GM18517 (cell line): ENCODE data around the gene GRIN2D.
"Not testable (repeated sequence)": the region's sequence is repeated elsewhere in the genome, so short reads cannot be mapped to it uniquely, and the experiment has no call there.

Source experiments
- ATAC-seq: cut with Tn5 transposase; IDR thresholded peaks from one replicate; pipeline ENCODE4 v1.9.1; 2021; ENCODE audit warnings: mild to moderate bottlenecking, moderate library complexity; ENCODE audit not compliant: unreplicated experiment

Gene GRIN2D

GRCh38 chr19:48371367-48371766 is 22.1 kb upstream of the GRIN2D start:
- ATAC-seq, result no peak

- not testable (repeated sequence) for ATAC-seq
These were observed 21.7 kb upstream of the GRIN2D start for GRCh38 chr19:48371771-48372170.

DNA sequence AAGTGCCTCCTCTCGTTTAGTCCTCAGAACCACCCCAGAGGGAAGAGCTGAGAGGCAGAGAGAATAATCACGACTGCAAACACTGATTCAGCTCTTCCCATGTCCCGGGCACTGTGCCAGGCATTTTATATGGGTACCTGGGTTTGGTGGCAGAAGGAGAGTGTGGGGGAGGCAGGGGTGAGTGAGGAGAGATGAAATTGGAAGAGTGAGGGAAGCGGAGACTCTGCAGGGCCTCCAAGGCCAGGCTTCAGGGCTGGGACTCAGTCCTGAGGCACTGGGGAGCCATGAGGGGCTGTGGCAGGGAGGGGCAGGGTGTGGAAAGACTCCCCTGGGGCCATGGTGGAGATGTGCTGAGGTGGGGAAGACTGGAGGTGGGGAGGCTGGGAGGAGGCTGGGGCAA is 20.6 kb upstream of the GRIN2D start:
- no peak for ATAC-seq

- no peak for ATAC-seq
These were observed 19.9 kb upstream of the GRIN2D start for GRCh38 chr19:48373567-48373966.

GRCh38 chr19:48378194-48378570 is 15.3 kb upstream of the GRIN2D start:
- ATAC-seq, result no peak

DNA sequence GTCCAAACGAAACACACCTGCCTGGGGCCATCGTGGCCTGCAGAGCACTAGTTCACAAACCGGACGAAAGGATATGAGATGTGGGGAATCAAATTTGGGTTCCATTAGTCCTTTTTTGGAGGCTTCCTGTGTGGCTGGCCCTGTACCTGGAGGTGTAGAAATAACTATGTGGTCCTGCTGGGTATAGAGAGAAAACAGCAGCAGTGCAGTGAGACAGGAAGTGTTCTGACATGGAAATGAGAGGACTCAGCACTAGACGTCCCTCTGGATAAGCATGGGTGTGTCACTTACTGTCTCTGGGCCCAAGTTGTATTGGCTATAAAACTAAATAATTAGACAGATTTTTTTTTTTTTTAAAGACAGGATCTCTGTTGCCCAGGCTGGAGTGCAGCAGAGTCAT is 14.4 kb upstream of the GRIN2D start:
- no peak for ATAC-seq

DNA sequence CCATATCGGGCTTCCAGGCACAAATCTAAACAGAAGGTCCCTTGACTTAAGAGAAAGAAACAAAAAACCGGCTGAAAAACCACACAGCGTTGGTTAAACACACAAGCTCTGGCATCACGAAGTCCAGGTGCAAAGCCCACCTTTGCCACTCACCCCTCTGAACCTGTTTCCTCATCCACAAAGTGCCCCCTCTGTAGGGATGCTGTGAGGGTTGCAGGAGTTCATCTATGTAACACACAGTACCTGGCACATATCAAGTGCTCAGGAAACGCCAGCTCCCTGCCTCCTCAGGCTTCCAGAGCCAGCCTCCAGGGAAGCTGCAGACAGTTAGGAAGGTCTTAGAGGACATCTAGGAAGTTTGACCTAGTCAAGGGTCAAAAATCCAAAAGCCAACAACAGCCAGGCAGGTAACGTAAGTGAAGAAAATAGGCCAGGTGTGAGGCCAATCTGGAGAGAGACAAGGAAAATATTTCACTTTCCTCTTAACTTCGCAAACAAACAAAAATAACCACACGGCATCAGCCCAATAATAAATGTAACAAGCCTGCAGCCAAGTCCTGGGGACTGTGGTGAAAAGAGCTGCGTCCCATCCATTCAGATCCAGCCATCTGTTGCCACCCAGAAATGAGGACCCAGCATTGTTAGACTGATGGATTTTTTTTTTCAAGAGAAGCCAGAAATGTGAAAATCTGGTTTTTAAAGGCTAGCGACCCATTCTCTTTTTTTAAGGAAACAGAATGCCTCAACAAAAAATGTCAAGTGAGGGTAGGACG is 12.1 kb upstream of the GRIN2D start:
- ATAC-seq, result no peak

- no peak for ATAC-seq
These were observed 11.2 kb upstream of the GRIN2D start for GRCh38 chr19:48382286-48382685.

DNA sequence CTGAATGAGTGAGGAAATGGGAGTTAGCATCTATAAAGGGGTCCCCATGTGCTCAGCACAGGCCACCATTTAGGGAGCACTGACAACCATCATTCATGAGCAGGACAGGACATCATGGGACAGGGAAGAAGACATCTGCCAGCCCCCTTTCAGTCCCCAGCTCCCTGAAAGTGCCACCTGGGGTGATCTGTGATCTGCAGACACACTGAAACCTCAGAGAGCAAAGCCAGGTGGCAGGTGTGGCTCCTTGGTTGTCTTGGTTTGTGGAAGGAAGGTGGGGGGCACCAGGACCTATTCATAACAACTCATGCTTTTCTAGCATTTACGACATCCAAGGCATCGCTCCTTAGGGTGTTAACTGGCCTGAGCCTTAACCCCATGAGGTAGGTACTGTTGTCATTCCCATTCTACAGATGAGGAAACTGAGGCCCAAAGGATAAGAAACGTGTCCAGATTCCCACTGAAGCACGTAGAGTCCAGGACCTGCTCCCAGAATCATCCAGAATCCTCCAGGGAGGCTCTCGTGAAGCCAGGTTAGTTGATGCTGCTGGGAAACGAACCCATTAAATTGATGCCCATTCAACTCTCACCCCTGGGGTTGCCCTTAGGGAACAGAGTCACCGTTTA is 7.9 kb upstream of the GRIN2D start:
- ATAC-seq, result no peak

DNA sequence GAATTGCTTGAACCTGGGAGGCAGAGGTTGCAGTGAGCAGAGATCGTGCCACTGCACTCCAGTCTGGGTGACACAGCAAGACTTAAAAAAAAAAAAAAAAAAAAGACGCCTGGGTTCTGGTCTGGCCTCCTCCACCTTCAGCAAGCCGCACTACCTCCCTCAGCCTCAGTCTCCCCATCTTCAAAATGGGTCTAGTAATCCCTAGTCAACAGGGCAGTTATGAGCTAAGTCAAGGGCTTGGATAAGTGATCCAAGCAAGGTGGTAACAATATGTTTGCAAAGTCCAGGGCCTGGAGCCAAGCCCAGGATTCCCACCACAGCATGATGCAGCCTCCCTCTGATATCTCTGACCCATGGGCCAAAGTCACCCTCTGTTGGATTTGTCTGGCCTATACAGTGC is 6.5 kb upstream of the GRIN2D start:
- ATAC-seq, result no peak

DNA sequence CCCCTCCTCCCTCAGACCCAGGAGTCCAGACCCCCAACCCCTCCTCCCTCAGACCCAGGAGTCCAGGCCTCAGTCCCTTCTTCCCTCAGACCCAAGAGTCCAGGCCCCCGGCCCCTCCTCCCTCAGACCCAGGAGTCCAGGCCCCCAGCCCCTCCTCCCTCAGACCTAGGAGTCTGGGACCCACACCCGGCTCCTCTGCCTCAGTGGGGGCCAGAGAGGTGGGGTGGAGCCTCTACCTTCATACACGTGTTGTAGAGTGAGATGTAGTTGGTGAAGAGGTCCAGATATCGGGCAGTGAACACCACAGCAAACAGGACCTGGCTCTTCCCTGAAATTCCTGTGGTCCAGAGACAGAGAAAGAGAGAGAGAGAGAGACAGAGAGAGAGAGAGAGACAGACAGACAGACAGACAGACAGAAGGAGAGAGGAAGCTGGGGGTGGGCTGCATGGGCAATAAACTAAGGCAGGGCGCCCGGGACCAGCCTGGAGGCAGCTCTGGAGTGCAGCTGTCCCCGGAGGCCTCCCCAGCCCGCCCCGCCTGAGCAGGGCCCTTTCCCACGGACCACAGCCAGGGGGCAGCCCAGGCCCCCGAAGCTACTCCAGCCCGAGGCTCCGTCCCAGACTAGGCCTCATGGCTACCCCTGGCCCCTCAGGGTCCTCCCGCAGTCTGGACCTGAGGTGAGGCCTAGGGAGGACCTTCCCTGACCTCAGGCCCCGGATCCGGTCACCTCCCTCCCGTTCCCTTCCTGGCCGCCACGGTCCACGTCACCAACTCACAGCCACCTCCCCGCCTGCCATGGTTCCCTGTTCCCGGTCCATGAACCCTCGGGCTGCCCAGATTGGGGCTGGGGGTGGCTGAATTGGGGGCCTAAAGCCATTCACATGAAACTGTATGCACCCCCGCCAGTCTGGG is 3.0 kb upstream of the GRIN2D start:
- no peak for ATAC-seq

GRCh38 chr19:48391100-48392005 is 2.1 kb upstream of the GRIN2D start, which contains the start of gene KDELR1:
TSS of gene KDELR1 (minus strand) at chr19:48391551. CDS start at chr19:48391358, 193 bp downstream.
- peak; percentile 56 for ATAC-seq

GRCh38 chr19:48392006-48392344 is 1.5 kb upstream of the GRIN2D start:
- ATAC-seq, result not testable (repeated sequence)

DNA sequence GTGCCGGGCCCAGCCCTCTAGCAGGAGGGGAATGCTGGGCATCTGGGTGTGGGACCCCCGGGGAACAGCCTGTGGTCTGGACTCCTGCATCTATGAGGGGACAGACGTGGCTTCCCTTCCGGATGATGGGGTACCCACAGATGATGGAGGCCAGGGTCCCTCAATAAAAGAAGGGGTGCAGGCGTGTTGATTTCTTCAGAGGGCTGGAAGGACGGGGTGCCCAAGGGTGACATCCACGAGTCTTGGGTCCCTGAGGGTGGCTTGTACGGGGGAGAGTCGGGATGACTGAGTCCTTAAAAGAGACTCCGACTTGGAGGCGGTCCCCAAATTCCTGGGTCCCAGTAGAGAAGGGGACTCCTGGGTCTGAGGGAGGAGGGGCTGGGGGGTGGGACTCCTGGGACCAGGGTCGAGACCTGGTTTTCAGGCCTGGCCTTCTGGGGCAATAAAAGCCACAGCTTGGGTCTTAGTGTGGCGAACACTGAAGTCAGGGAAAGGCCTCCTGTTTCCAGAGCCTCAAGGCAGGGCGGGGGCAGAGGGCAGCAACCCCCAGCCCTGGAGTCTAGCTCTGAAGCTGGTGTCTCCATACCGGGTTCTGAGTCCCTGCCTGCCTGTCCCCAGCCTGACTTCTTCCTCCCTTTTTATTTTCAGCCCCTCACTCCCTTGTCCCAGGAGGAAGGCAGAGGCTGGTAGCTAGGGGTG is 459 bp upstream of the GRIN2D start:
- no peak for ATAC-seq

DNA sequence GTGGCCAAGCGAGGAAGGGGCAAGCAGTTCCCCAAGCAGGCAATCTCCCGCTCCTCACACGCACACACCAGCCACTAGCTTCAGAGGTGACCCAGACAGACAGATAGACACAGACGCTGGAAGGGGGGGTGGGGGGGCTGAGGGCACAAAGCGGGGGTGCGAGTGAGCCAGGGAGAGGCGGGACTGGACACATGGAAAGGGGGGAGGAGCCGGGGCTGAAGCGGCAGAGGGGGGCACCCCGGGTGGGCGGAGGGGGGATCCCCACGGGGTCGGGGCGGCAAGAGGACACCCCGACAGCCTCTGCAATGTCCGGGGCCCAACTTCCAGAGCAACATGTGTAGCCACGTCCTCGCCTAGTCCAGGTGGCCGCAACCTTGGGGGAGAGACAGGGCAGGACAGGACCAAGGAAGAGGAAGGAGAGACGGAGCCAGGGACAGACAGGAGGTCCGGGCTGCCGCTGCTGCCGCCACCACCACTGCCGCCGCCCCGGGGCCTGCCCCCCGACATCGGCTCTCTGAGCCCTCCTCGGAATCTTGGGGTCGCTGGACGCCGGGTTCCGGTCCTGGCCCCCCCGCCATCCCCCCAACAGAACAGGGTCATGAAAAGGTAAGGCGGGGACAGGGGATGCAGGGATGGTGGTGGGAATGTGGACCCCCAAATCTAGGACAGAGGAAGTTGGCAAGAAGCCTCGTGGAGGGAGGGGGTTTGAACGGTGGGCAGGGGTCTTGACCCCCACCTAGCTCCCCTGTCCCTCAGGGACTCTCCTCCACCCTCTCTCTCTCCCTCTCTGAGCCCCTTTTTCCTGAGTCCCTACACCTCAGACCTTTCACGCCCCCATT is 1.1 kb downstream of the GRIN2D start:
- no peak for ATAC-seq

DNA sequence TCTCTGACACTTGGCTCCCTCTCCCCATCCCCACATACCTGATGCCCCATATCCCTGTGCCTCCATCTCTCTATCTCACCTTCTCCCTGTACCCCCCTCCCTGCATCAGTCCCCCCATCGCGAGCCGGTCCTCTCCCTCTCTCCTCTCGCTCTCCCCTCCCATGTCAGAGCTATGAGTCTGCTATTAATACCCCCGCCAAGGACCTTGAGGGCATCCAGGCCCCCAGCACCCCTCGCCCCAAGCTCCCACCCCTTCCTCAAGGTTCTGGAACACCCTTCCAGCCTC is 1.6 kb downstream of the GRIN2D start:
- ATAC-seq, result no peak

- ATAC-seq, result no peak
These were observed 2.0 kb downstream of the GRIN2D start for GRCh38 chr19:48395499-48395898.

- ATAC-seq, result no peak
These were observed 2.8 kb downstream of the GRIN2D start for GRCh38 chr19:48396016-48396823.

DNA sequence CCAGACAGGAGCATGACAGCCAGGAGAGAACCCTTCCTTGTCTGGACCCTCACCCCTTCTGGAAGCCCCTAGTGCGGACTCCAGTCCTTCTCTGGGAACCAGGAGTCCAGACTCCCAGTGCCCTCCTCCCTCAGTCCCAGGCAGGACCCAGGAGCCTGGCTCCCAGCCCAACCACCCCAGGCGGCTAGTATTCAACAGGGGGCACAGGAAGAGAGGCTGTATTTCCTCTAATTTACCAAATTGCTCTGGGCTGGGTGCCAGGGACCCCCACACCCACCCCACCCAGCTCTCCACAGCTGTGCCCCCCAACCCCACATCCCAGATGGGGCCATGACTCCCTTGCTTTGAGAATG is 3.3 kb downstream of the GRIN2D start:
- ATAC-seq, result no peak
